Parathyroid adenoma (tissue), 2 donors: ENCODE measurements around the gene SMCHD1.
A peak's percentile ranks its signal among the peaks of the same experiment; 100 is the strongest.

Experiments
- H2AFZ ChIP-seq: fragments of 300-600 bp; sonication (generic); one replicate; pipeline ENCODE4 v1.7.0; 2017; ENCODE audit warnings: antibody characterized with exemption, mild to moderate bottlenecking
- H3K27ac ChIP-seq: fragments of 300-600 bp; sonication (generic); one replicate; pipeline ENCODE4 v1.7.0; 2017
- H3K27me3 ChIP-seq: fragments of 300-600 bp; sonication (generic); one replicate; pipeline ENCODE4 v1.7.0; 2017; ENCODE audit warnings: low read length; ENCODE audit not compliant: control insufficient read depth, insufficient read depth
- H3K36me3 ChIP-seq: fragments of 300-600 bp; sonication (generic); one replicate; pipeline ENCODE4 v1.7.0; 2017; ENCODE audit warnings: low read length; ENCODE audit not compliant: control insufficient read depth, insufficient read depth
- H3K4me1 ChIP-seq: fragments of 300-600 bp; sonication (generic); one replicate; pipeline ENCODE4 v1.7.0; 2017; ENCODE audit warnings: control low read depth
- H3K4me2 ChIP-seq: fragments of 300-600 bp; sonication (generic); one replicate; pipeline ENCODE4 v1.7.0; 2017; ENCODE audit warnings: low read length
- H3K4me3 ChIP-seq: fragments of 300-600 bp; sonication (generic); one replicate; pipeline ENCODE4 v1.7.0; 2017; ENCODE audit warnings: low read depth, low read length
- H3K79me2 ChIP-seq: fragments of 300-600 bp; sonication (generic); one replicate; pipeline ENCODE4 v1.7.0; 2017; ENCODE audit warnings: control low read depth
- H3K9ac ChIP-seq: fragments of 300-600 bp; sonication (generic); one replicate; pipeline ENCODE4 v1.7.0; 2017; ENCODE audit warnings: mild to moderate bottlenecking
- H3K9me3 ChIP-seq: fragments of 300-600 bp; sonication (generic); one replicate; pipeline ENCODE4 v1.7.0; 2017; ENCODE audit warnings: low read length; ENCODE audit not compliant: control insufficient read depth
- CTCF ChIP-seq: fragments of 300-600 bp; sonication (generic); IDR thresholded peaks from one replicate; pipeline ENCODE4 v1.7.0; 2017; ENCODE audit warnings: antibody characterized with exemption, mild to moderate bottlenecking
- donor health status: primary hyperparathyroidism.

Gene SMCHD1

GRCh38 chr18:2845172-2845571 is 189.6 kb downstream of the SMCHD1 start:
- H3K36me3 ChIP-seq = no peaks in the 10 kb centered on the region
- no peak overlapping the region for H2AFZ ChIP-seq
- peaks cover 10% of the 10 kb centered on the region for H3K79me2 ChIP-seq
- peaks cover 5% of the 10 kb centered on the region for H3K4me1 ChIP-seq
- no peak overlapping the region for H3K4me2 ChIP-seq
- H3K27me3 ChIP-seq = no peaks in the 10 kb centered on the region
- H3K9me3 ChIP-seq = no peaks in the 10 kb centered on the region
- TF ChIP-seq CTCF = no peak
- H3K9ac ChIP-seq = no peak overlapping the region
- H3K4me3 ChIP-seq = peak overlapping the region; percentile 66
- peak overlapping the region; percentile 99 for H3K27ac ChIP-seq

- peak; percentile 12 for TF ChIP-seq CTCF
- no peaks in the 10 kb centered on the region for H3K27me3 ChIP-seq
- H3K9me3 ChIP-seq = no peaks in the 10 kb centered on the region
- peaks cover 17% of the 10 kb centered on the region for H3K4me1 ChIP-seq
- no peaks in the 10 kb centered on the region for H3K36me3 ChIP-seq
- peaks cover 25% of the 10 kb centered on the region for H3K79me2 ChIP-seq
- peak within 1 kb of the TSS; percentile 94 for H3K4me3 ChIP-seq
- peak within 1 kb of the TSS; percentile 81 for H3K4me2 ChIP-seq
- peak within 1 kb of the TSS; percentile 99 for H3K27ac ChIP-seq
- H2AFZ ChIP-seq = peak within 1 kb of the TSS; percentile 4
- H3K9ac ChIP-seq = peak within 1 kb of the TSS; percentile 97
Observed at GRCh38 chr18:2846636-2847316, 191.2 kb downstream of the SMCHD1 start, which contains the start of gene EMILIN2. TSS of gene EMILIN2 (plus strand) at chr18:2847006. CDS start at chr18:2847189, 183 bp downstream.

DNA sequence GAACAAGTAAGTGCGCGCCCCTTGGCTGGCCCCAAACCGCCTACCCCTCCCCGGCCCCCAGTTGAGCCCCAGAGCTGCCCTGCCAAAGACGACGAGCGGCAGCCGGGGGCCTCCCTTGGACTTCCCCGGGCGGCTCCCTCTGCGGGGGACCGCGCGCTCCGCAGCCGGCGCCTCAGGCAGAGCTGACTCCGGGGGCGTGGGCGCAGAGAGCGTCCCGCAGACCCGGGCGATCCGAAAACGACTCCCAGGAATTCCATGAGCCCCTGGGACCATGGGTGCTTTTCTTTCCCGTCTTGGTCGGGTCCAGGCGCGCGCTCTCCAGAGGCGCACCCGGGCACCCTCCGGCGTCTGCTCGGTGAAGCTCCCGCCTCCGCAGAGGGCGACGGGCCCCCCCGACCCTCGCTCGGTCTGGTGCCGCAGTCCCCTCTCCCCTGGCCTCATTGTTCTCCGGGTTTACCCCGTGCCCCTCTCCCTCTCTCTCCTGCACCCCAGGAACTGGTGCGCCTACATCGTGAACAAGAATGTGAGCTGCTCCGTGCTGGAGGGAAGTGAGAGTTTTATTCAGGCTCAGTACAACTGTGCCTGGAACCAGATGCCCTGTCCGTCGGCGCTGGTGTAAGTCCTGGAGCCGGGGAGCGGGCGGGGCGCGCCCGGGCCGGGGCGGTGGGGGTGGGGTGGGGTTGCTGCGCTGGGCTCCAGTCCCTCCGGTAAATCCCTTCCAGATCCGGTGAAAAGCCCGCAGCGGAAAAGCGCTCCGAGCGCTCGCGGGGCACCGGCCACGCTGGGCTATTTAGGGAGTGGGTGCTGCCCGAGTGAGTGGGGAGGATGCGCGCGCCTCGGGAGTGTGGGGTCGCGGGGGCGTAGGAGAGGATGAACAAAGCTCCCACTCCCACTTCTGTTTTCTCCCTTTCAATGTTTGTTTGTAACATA is 192.1 kb downstream of the SMCHD1 start:
- Histone ChIP-seq H2AFZ (no peak overlapping the region), H3K79me2 (peaks cover 33% of the 10 kb centered on the region), H3K9me3 (no peaks in the 10 kb centered on the region), H3K4me2 (peak overlapping the region; percentile 81), H3K4me3 (peak overlapping the region; percentile 94), H3K4me1 (peaks cover 25% of the 10 kb centered on the region), H3K9ac (peak overlapping the region; percentile 97), H3K27me3 (no peaks in the 10 kb centered on the region), H3K27ac (peak overlapping the region; percentile 99), H3K36me3 (no peaks in the 10 kb centered on the region)
- TF ChIP-seq CTCF = no peak

- no peak for TF ChIP-seq CTCF
- no peak overlapping the region for H2AFZ ChIP-seq
- no peaks in the 10 kb centered on the region for H3K9me3 ChIP-seq
- H3K27me3 ChIP-seq = no peaks in the 10 kb centered on the region
- H3K27ac ChIP-seq = peak overlapping the region; percentile 99
- peak overlapping the region; percentile 97 for H3K9ac ChIP-seq
- peaks cover 43% of the 10 kb centered on the region for H3K79me2 ChIP-seq
- H3K4me1 ChIP-seq = peaks cover 35% of the 10 kb centered on the region
- no peaks in the 10 kb centered on the region for H3K36me3 ChIP-seq
- peak overlapping the region; percentile 94 for H3K4me3 ChIP-seq
- H3K4me2 ChIP-seq = peak overlapping the region; percentile 81
Observed at GRCh38 chr18:2848247-2849246, 193.0 kb downstream of the SMCHD1 start.
